Tibial nerve (tissue), 4 donors: ENCODE measurements around the gene SCCPDH. TPM values are rescaled to one million over a fixed set of nuclear protein-coding genes. Genes with fewer than 3 reads are reported as not detected.
"Not testable (repeated sequence)": the region's sequence is repeated elsewhere in the genome, so short reads cannot be mapped to it uniquely, and the experiment has no call there.

ENCODE experiments used
- DNase-seq, 2 donors: peaks; one replicate each; pipeline ENCODE4 v3.0.0-alpha.2; 2019; ENCODE audit warnings: low spot score in 2 of 2
- H3K27ac ChIP-seq, 4 donors: fragments of 200-600 bp; sonication (generic) in 3 of 4; one replicate each; pipeline ENCODE4 v1.5.1; 2017 to 2019; ENCODE audit warnings: mild to moderate bottlenecking in 1 of 4
- H3K27me3 ChIP-seq, 2 donors: fragments of 200-600 bp; sonication (generic) in 1 of 2; one replicate each; pipeline versions ENCODE4 v1.5.1 to v1.6.0; 2017 to 2019
- H3K36me3 ChIP-seq, 3 donors: fragments of 200-600 bp; sonication (generic); one replicate each; pipeline ENCODE4 v1.5.1; 2018 to 2019
- H3K4me1 ChIP-seq, 4 donors: fragments of 200-600 bp; sonication (generic) in 3 of 4; one replicate each; pipeline ENCODE4 v1.5.1; 2017 to 2019
- H3K4me3 ChIP-seq, 4 donors: fragments of 200-600 bp; sonication (generic) in 3 of 4; one replicate each; pipeline ENCODE4 v1.5.1; 2017 to 2019; ENCODE audit warnings: mild to moderate bottlenecking in 1 of 4, moderate library complexity in 1 of 4
- H3K9me3 ChIP-seq, 4 donors: fragments of 200-600 bp; sonication (generic) in 3 of 4; one replicate each; pipeline ENCODE4 v1.5.1; 2017 to 2019
- EP300 ChIP-seq, 2 donors: sonication (generic); formaldehyde crosslinking; IDR thresholded peaks; one replicate each; pipeline ENCODE4 v1.6.1; 2017; ENCODE audit warnings: antibody characterized with exemption in 2 of 2, mild to moderate bottlenecking in 1 of 2
- POLR2A ChIP-seq, 2 donors: fragments of 450-650 bp; IDR thresholded peaks; one replicate each; pipeline ENCODE4 v1.6.1; 2017; ENCODE audit warnings: antibody characterized with exemption in 2 of 2, mild to moderate bottlenecking in 2 of 2, moderate library complexity in 2 of 2
- WGBS, 2 donors: methylation state at CpG; one replicate each; pipeline ENCODE4 v1.1.5; 2018; 5-methylcytosine and 5-hydroxymethylcytosine counted together
- total RNA-seq, 4 donors: library from RNA; depleted of rRNA; stranded (reverse); fragments of >200 nt; gene quantifications; one replicate each; pipeline ENCODE4 v1.1.0, GENCODE V29; 2016
- TF ChIP-seq, protein P1 (sequence below), 5 experiments: fragments of 200-600 bp in 3 of 5; fragments of 450-650 bp in 2 of 5; sonication (generic) in 3 of 5; IDR thresholded peaks; one replicate each; pipeline ENCODE4 v1.5.1; 2016 to 2019; ENCODE audit warnings: antibody characterized with exemption in 5 of 5, mild to moderate bottlenecking in 3 of 5, moderate library complexity in 2 of 5

Gene SCCPDH
- total RNA-seq, 4 donors from 2014 or later: 61.2 to 109 (median 74.6) TPM

DNA sequence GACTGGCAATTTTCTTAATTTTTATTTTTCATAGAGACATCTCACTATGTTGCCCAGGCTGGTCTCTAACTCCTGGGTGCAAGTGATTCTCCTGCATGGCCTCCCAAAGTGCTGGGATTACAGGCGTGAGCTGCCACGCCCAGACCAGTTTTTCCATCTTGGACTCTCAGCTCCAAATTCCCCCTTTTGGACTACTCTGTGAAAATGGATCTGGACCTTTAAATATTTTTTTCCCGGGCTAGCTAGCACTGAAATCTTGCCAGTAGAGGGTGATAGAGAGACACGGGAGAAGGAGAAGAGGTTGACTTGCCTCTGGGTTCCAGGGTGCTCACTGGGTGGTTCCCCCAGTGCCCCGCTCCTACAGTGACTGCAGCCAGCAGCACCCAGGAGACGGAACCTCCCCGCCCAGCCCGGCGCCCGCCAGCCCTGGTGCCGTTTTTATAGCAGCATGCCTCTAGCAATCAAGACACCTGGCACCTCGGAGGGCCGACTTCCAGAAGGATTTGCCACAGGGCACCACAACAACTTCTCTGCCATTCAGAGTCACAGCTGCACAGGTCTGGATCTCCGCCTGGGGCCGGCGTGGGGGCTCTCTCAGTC lies 34.7 kb upstream of the SCCPDH start:
- peak in 1 of 2 donors; percentile 55 for DNase-seq
- Histone ChIP-seq H3K9me3 (peaks cover 0 to 3% (median 0%) of the 10 kb centered on the region in 4 donors), H3K27me3 (no peaks in the 10 kb centered on the region), H3K4me3 (peak overlapping the region in 2 of 4 donors; percentile 10 to 28), H3K27ac (peak overlapping the region in 1 of 4 donors; percentile 6), H3K4me1 (peaks cover 0 to 11% (median 3%) of the 10 kb centered on the region in 4 donors), H3K36me3 (no peaks in the 10 kb centered on the region)
- TF ChIP-seq EP300 (IDR thresholded peaks at IDR 0.05): no peak
- TF ChIP-seq, protein P1, sequence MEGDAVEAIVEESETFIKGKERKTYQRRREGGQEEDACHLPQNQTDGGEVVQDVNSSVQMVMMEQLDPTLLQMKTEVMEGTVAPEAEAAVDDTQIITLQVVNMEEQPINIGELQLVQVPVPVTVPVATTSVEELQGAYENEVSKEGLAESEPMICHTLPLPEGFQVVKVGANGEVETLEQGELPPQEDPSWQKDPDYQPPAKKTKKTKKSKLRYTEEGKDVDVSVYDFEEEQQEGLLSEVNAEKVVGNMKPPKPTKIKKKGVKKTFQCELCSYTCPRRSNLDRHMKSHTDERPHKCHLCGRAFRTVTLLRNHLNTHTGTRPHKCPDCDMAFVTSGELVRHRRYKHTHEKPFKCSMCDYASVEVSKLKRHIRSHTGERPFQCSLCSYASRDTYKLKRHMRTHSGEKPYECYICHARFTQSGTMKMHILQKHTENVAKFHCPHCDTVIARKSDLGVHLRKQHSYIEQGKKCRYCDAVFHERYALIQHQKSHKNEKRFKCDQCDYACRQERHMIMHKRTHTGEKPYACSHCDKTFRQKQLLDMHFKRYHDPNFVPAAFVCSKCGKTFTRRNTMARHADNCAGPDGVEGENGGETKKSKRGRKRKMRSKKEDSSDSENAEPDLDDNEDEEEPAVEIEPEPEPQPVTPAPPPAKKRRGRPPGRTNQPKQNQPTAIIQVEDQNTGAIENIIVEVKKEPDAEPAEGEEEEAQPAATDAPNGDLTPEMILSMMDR (IDR thresholded peaks at IDR 0.05): peak; percentile 64 to 80 (median 78)
- 7 to 8% methylated on average over 16 of the region's 16 CpGs for WGBS, 2 donors

DNA sequence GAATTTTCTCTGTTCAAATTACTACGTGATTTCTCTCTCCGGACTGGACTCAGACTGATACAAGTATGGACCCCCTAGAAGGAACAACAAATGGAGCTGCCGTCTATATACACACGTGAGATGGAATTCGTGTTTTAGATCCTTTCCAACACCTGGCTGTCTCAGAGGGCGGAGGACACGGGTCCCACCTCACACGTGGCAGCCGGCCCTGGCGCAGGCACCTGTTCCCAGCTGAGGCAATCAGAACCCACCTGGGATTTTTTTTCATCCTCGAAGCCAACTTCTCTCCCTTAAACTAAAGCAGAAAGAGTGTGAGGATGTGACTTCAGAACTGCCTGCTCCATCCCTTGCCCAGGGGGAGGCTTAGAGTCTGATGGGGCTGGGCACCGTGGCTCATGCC lies 34.1 kb upstream of the SCCPDH start:
- H3K27ac ChIP-seq: peak overlapping the region in 1 of 4 donors; percentile 6
- WGBS, 2 donors: 70 to 77% methylated on average over 12 of the region's 12 CpGs

DNA sequence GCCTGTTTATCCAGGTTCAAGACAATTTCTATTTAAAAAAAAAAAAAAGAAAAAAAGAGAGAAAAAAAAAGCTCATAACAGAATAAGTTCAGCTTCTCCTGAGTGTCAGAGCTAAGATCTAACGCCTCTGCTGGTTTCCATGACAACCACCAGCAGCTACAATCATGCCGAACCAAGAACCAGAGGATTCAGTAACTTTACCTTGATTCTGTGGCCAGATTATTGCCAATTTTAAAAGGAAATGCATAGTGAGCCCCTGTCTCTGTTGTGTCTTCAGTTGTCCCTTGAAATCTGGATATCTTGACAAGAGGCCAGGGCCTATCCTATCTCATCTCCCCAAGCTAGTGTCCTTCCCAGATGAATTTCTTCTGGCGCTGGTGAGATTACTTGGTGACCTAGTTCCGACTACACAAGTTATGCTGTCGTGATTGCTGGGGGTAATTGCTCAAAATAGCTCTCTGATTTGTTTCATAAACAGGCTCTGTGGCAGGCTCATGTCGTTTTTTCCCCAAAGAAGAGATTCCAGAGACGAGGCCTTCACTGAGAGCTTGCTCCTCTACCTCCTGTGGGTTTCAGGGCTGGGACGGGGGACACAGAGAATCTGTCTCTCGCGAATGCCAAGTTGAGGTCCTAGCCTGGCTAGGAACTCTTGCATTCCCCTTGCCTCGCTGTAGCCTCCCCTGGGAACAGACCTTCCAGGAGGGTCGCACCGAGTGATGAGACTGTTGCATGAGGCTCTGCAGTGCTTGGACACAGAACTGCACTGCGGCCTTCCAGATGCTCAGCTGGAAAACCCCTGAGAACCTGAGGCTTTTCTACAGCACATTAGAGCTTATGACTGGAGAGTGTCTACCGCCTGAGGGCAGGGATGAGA lies 32.4 kb upstream of the SCCPDH start:
- Histone ChIP-seq H3K4me1 (peaks cover 0 to 18% (median 3%) of the 10 kb centered on the region in 4 donors), H3K27me3 (no peaks in the 10 kb centered on the region), H3K27ac (no peak overlapping the region), H3K36me3 (no peaks in the 10 kb centered on the region), H3K9me3 (peaks cover 0 to 3% (median 0%) of the 10 kb centered on the region in 4 donors), H3K4me3 (no peak overlapping the region)
- 56 to 63% methylated on average over 13 to 15 of the region's 15 CpGs for WGBS, 2 donors
- no peak for DNase-seq
- TF ChIP-seq POLR2A (IDR thresholded peaks at IDR 0.05): no peak
- TF ChIP-seq, protein P1 (IDR thresholded peaks at IDR 0.05): no peak
- no peak for TF ChIP-seq EP300 (IDR thresholded peaks at IDR 0.05)

More for the DNA sequence above, 34.1 kb upstream of the SCCPDH start:
- Histone ChIP-seq H3K36me3 (no peaks in the 10 kb centered on the region), H3K27me3 (no peaks in the 10 kb centered on the region), H3K4me3 (peak overlapping the region in 1 of 4 donors; percentile 28), H3K9me3 (peaks cover 0 to 3% (median 0%) of the 10 kb centered on the region in 4 donors), H3K4me1 (peaks cover 0 to 11% (median 3%) of the 10 kb centered on the region in 4 donors)
- DNase-seq: no peak
- TF ChIP-seq POLR2A (IDR thresholded peaks at IDR 0.05): no peak
- TF ChIP-seq, protein P1 (IDR thresholded peaks at IDR 0.05): no peak
- TF ChIP-seq EP300 (IDR thresholded peaks at IDR 0.05): no peak

DNA sequence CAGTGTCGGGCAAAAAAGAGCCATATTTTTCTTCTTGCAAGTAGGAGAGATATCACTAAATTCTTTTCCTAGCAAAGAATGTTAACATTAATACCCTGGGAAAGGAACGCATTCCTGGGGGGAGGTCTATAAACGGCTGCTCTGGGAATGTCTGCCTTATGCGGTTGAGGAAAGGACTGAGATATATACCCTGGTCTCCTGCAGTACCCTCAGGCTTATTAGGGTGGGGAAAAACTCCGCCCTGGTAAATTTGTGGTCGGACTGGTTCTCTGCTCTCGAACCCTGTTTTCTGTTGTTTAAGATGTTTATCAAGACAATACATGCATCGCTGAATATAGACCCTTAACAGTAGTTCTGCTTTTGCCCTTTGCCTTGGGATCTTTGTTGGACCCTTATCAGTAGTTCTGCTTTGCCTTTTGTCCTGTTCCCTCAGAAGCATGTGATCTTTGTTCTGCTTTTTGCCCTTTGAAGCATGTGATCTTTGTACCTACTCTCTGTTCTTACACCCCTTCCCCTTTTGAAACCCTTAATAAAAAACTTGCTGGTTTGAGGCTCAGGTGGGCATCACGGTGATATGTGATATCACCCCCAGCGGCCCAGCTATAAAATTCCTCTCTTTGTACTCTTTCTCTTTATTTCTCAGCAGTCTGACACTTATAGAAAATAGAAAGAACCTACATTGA lies 29.9 kb upstream of the SCCPDH start:
- not testable (repeated sequence) for H3K36me3 ChIP-seq, H3K27ac ChIP-seq, H3K9me3 ChIP-seq, DNase-seq, H3K27me3 ChIP-seq, H3K4me3 ChIP-seq
- 89 to 92% methylated on average over 10 of the region's 10 CpGs for WGBS, 2 donors
- peaks cover 0 to 24% (median 3%) of the 10 kb centered on the region in 4 donors for H3K4me1 ChIP-seq

DNA sequence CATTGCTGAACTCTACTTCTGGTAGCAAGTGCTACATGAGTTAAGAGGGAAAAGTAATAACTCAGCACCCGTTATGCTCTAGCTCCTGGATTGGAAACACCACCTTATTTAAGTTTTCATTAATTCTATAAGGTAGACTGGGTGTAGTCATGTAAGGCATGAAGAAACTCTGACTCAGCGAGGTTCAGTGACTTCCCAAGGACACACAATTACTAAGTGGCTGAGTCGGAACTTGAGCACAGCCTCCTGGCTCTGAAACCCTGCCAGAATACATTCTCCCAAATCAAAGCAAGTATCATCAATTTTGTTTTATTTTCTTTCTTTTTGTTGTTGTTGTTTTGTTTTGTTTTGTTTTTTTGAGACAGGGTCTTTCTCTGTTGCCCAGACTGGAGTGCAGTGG lies 29.1 kb upstream of the SCCPDH start:
- 89 to 94% methylated on average over 3 of the region's 3 CpGs for WGBS, 2 donors
- H3K4me3 ChIP-seq: no peak overlapping the region
- TF ChIP-seq, protein P1 (IDR thresholded peaks at IDR 0.05): no peak
- TF ChIP-seq POLR2A (IDR thresholded peaks at IDR 0.05) (no peak), EP300 (IDR thresholded peaks at IDR 0.05) (no peak)

More for the DNA sequence above, 29.1 kb upstream of the SCCPDH start:
- no peaks in the 10 kb centered on the region for H3K27me3 ChIP-seq
- no peak overlapping the region for H3K27ac ChIP-seq
- no peak for DNase-seq
- peaks cover 0 to 17% (median 0%) of the 10 kb centered on the region in 4 donors for H3K4me1 ChIP-seq
- no peaks in the 10 kb centered on the region for H3K36me3 ChIP-seq
- H3K9me3 ChIP-seq: peaks cover 0 to 3% (median 0%) of the 10 kb centered on the region in 4 donors
